Ishikawa (cell line): ENCODE measurements around the gene ATP6V0C.

Source experiments
- RAD21 ChIP-seq: IDR thresholded peaks from 2 replicates; pipeline ENCODE4 v1.6.1; 2012; ENCODE audit warnings: low read depth
- USF1 ChIP-seq: IDR thresholded peaks from 2 replicates; pipeline ENCODE4 v1.6.1; 2012
- ZBTB7A ChIP-seq: IDR thresholded peaks from 2 replicates; pipeline ENCODE4 v1.6.1; 2012; ENCODE audit warnings: low read depth

GRCh38 chr16:2486645-2487516 is 26.9 kb upstream of the ATP6V0C start:
- no peak for TF ChIP-seq USF1
- no peak for TF ChIP-seq RAD21
- no peak for TF ChIP-seq ZBTB7A
